K562 (cell line): Measurements from ENCODE around the gene STAT4.

Experiments
- ADNP ChIP-seq: fragments of 200-800 bp; sonication (Bioruptor generic); IDR thresholded peaks from 2 replicates; pipeline ENCODE4 v1.6.1; 2016; ENCODE audit warnings: missing genetic modification characterization, missing compliant biosample characterization
- BDP1 ChIP-seq: IDR thresholded peaks from 3 replicates; pipeline ENCODE4 v1.6.1; 2011; ENCODE audit not compliant: insufficient read length, insufficient read depth
- CBX1 ChIP-seq: sonication (generic); IDR thresholded peaks from 2 replicates; pipeline ENCODE4 v1.6.1; 2016; ENCODE audit warnings: antibody characterized with exemption, low read depth, mild to moderate bottlenecking
- CHD2 ChIP-seq: IDR thresholded peaks from 2 replicates; pipeline ENCODE4 v1.6.1; 2011; ENCODE audit warnings: low read depth, low read length
- CTCF ChIP-seq, 3 experiments: IDR thresholded peaks in 2 of 3; conservative IDR thresholded peaks in 1 of 3; 2 replicates each; pipeline ENCODE4 v1.5.1; 2011 to 2012; ENCODE audit warnings: low read length in 3 of 3, mild to moderate bottlenecking in 3 of 3, control low read depth in 2 of 3, improper control_type of control experiment in 1 of 3, inconsistent platforms in 1 of 3, low read depth in 1 of 3, mixed read lengths in 1 of 3, moderate library complexity in 1 of 3; ENCODE audit not compliant: insufficient read depth in 2 of 3
- DMBX1 ChIP-seq: fragments of 250-450 bp; sonication (Bioruptor Pico); IDR thresholded peaks from 2 replicates; pipeline ENCODE4 v1.8.0; 2022; ENCODE audit warnings: inconsistent platforms, mild to moderate bottlenecking, moderate library complexity, borderline replicate concordance
- E4F1 ChIP-seq: fragments of 250-450 bp; sonication (Bioruptor Pico); IDR thresholded peaks from 2 replicates; pipeline ENCODE4 v1.5.0; 2021; ENCODE audit warnings: mild to moderate bottlenecking, borderline replicate concordance
- HBP1 ChIP-seq: fragments of 450-650 bp; formaldehyde crosslinking; IDR thresholded peaks from 2 replicates; pipeline ENCODE4 v1.4.0; 2022; ENCODE audit warnings: missing genetic modification characterization
- KLF16 ChIP-seq: IDR thresholded peaks from 2 replicates; pipeline ENCODE4 v1.6.1; 2016; ENCODE audit warnings: antibody characterized with exemption
- RAD21 ChIP-seq, 2 experiments: fragments of 250-450 bp in 1 of 2; fragments of 450-650 bp in 1 of 2; sonication (Bioruptor Pico) in 1 of 2; formaldehyde crosslinking in 1 of 2; IDR thresholded peaks in 1 of 2; conservative IDR thresholded peaks in 1 of 2; 2 replicates each; pipeline versions ENCODE4 v1.4.0 to v1.8.0; 2020 to 2022; ENCODE audit warnings: mild to moderate bottlenecking in 2 of 2, moderate library complexity in 1 of 2
- RBM22 ChIP-seq: fragments of 200-400 bp; formaldehyde crosslinking; IDR thresholded peaks from 2 replicates; pipeline ENCODE4 v1.6.1; 2018; ENCODE audit warnings: low read length, low read depth; ENCODE audit not compliant: poor library complexity, severe bottlenecking
- SREBF1 ChIP-seq: fragments of 150-350 bp; IDR thresholded peaks from 2 replicates; pipeline ENCODE4 v1.6.1; 2014; ENCODE audit warnings: antibody characterized with exemption, low read depth, low read length, borderline replicate concordance
- TOE1 ChIP-seq, 2 experiments: fragments of 450-650 bp in 1 of 2; sonication (generic) in 1 of 2; formaldehyde crosslinking in 1 of 2; IDR thresholded peaks; 2 replicates each; pipeline versions ENCODE4 v1.7.1 to v1.8.0; 2016 to 2022; ENCODE audit warnings: borderline replicate concordance in 2 of 2, mild to moderate bottlenecking in 2 of 2, antibody characterized with exemption in 1 of 2, inconsistent platforms in 1 of 2, low read depth in 1 of 2, missing genetic modification reagents in 1 of 2, moderate library complexity in 1 of 2
- TF ChIP-seq, protein P1 (sequence below): sonication (generic); formaldehyde crosslinking; IDR thresholded peaks from 2 replicates; pipeline ENCODE4 v1.9.0; 2022; ENCODE audit warnings: mild to moderate bottlenecking, missing genetic modification reagents

DNA sequence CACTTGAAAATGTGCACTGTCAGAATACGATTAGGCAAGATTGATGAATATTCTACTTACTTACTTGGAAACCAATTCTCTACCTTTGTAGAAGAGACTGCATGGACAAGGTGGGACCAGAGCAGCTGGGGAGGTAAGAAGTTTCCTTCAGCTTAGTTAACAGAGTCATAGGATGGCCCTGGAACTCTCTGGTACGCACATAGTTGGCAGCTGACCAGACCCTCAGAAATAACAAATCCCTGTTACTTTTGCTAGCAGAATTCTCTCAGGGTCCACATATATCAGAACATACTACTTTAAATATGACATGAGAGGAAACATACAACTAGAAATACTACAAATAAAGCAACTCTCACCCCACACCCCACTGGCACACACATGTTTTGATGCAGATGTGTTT, 112.1 kb downstream of the STAT4 start:
- TF ChIP-seq RBM22 (no peak), ADNP (tag) (no peak), BDP1 (no peak), DMBX1 (CRISPR knock-in tag) (no peak), CTCF (IDR thresholded peaks at IDR 0.05 in 2 of 3, conservative IDR thresholded peaks at IDR 0.05 in 1 of 3; ENCODE audit: insufficient read depth in 2 of 3, low read depth in 1 of 3, low read length in 3 of 3) (no peak), CBX1 (no peak), HBP1 (CRISPR knock-in tag) (no peak), E4F1 (CRISPR knock-in tag) (no peak), SREBF1 (no peak), CHD2 (no peak), KLF16 (no peak), RAD21 (CRISPR knock-in tag; conservative IDR thresholded peaks at IDR 0.05 in 1 of 2, IDR thresholded peaks at IDR 0.05 in 1 of 2) (no peak), TOE1 (IDR thresholded peaks at IDR 0.05; ENCODE audit: borderline replicate concordance) (no peak), TOE1 (CRISPR knock-in tag; IDR thresholded peaks at IDR 0.05; ENCODE audit: borderline replicate concordance, low read depth) (no peak)
- TF ChIP-seq, protein P1, sequence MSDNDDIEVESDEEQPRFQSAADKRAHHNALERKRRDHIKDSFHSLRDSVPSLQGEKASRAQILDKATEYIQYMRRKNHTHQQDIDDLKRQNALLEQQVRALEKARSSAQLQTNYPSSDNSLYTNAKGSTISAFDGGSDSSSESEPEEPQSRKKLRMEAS (CRISPR knock-in tag) = no peak
